ENCODE measurements around the gene SLFN11.

DNA sequence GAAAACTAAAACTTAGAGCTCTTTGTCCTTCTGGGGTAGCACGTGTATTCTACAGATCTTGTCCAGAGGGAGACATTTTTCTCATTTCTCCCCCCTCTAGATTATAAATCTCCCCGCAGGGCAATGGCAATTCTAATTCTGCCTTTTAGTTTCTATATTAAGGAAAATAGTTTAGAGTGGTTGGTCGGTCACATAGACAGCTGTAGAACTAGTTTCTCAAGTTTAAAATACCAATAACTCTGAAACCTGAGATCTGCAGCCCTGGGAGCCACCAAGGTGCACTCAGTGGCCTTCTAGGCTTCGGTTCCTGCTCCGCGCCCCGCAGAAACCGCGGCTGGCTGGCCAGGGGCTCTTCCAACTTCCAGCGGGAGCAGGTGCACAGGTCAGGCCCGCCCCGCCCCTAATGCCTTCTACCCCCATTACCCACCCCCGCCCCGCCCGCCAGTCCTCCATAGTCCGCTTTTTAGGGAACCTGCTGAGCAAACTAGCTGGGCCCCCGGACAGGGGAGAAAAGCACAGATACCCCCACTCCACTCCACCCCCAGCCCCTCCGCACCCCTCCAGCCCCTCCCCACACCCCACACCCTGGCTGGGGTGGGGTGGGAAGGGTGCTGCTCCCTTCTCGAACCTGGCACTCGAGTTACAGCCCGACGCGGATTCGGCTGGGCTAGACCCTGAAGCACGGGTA lies 431 bp downstream of the SLFN11 start:
- TF ChIP-seq, protein P1, sequence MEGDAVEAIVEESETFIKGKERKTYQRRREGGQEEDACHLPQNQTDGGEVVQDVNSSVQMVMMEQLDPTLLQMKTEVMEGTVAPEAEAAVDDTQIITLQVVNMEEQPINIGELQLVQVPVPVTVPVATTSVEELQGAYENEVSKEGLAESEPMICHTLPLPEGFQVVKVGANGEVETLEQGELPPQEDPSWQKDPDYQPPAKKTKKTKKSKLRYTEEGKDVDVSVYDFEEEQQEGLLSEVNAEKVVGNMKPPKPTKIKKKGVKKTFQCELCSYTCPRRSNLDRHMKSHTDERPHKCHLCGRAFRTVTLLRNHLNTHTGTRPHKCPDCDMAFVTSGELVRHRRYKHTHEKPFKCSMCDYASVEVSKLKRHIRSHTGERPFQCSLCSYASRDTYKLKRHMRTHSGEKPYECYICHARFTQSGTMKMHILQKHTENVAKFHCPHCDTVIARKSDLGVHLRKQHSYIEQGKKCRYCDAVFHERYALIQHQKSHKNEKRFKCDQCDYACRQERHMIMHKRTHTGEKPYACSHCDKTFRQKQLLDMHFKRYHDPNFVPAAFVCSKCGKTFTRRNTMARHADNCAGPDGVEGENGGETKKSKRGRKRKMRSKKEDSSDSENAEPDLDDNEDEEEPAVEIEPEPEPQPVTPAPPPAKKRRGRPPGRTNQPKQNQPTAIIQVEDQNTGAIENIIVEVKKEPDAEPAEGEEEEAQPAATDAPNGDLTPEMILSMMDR (IDR thresholded peaks at IDR 0.05) = no peak
- TF ChIP-seq POLR2A (IDR thresholded peaks at IDR 0.05) = no peak
